Measurements from ENCODE around the gene TMEM220.

DNA sequence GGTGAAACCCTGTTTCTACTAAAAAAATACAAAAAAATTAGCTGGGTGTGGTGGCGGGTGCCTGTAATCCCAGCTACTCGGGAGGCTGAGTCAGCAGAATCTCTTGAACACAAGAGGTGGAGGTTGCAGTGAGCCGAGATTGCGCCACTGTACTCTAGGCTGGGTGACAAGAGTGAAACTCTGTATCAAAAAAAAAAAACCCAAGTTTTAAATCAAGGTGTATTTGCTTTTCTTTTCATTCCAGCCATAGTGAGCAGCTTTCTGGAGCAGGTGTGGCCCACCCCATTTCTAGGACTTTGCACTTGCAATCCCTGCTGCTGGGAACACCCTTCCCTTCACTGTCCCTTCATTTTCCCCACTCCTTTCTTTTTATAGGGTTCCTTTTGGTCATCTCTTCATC, 45.2 kb upstream of the TMEM220 start:
- no peak for TF ChIP-seq SP2 (IDR thresholded peaks at IDR 0.05; ENCODE audit: extremely low read depth, low read depth, low read length, poor library complexity, severe bottlenecking)
- TF ChIP-seq HLTF (IDR thresholded peaks at IDR 0.05) = no peak
- TF ChIP-seq, protein P1, sequence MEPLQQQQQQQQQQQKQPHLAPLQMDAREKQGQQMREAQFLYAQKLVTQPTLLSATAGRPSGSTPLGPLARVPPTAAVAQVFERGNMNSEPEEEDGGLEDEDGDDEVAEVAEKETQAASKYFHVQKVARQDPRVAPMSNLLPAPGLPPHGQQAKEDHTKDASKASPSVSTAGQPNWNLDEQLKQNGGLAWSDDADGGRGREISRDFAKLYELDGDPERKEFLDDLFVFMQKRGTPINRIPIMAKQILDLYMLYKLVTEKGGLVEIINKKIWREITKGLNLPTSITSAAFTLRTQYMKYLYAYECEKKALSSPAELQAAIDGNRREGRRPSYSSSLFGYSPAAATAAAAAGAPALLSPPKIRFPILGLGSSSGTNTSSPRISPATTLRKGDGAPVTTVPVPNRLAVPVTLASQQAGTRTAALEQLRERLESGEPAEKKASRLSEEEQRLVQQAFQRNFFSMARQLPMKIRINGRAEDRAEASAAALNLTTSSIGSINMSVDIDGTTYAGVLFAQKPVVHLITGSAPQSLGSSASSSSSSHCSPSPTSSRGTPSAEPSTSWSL (CRISPR knock-in tag; IDR thresholded peaks at IDR 0.05; ENCODE audit: borderline replicate concordance) = no peak
- no peak for TF ChIP-seq DPF2 (IDR thresholded peaks at IDR 0.05)
- TF ChIP-seq MNT (conservative IDR thresholded peaks at IDR 0.05) = no peak
- no peak for TF ChIP-seq EZH2 (IDR thresholded peaks at IDR 0.05; ENCODE audit: borderline replicate concordance, low read depth, low read length)
- no peak for TF ChIP-seq SMAD3 (CRISPR knock-in tag; conservative IDR thresholded peaks at IDR 0.05)
- TF ChIP-seq EP300 (IDR thresholded peaks at IDR 0.05; ENCODE audit: low read length) = no peak
- TF ChIP-seq CTCF (IDR thresholded peaks at IDR 0.05 in 2 of 3, conservative IDR thresholded peaks at IDR 0.05 in 1 of 3; ENCODE audit: insufficient read depth in 2 of 3, low read depth in 1 of 3, low read length in 3 of 3) = no peak
- no peak for TF ChIP-seq ZNF778 (CRISPR knock-in tag; IDR thresholded peaks at IDR 0.05)
- no peak for TF ChIP-seq NFE2L1 (tag; IDR thresholded peaks at IDR 0.05; ENCODE audit: borderline replicate concordance, low read depth)
- no peak for TF ChIP-seq BRD4 (IDR thresholded peaks at IDR 0.05)

Data from K562 (cell line).